ENCODE results near the gene ZNF417. TPM values are rescaled to one million over a fixed set of nuclear protein-coding genes. Genes with fewer than 3 reads are reported as not detected.
"Not testable (repeated sequence)": the region's sequence is repeated elsewhere in the genome, so short reads cannot be mapped to it uniquely, and the experiment has no call there.

ZNF417 gene
- polyA plus RNA-seq, 2 of the 4 experiments (the other 2 are of a cell fraction) = 5.9 to 8.0 TPM

DNA sequence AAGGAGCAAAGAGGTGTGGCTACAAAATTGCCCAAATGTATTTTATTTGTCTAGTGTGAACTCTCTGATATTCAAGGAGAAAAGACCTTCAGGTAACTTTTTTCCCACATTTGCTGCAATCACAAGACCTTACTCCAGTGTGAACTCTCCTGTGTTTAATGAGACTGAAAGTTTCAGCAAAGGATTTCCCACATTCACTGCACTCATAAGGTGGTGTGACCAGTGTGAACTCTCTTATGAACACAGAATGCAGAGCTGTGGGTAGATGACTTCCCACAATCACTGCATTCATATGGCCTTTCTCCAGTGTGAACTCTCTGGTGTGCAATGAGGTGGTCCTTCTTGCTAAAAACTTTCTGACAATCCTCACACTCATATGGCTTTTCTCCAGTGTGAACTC is 43.9 kb downstream of the ZNF417 start:
- ATAC-seq (no peak), DNase-seq (ENCODE audit: low read depth in 1 of 2, low spot score in 1 of 2) (no peak), FAIRE-seq (no peak)
- Histone ChIP-seq H3K4me2 (no peak overlapping the region), H3K4me3 (no peak overlapping the region), H3K9me3 (peaks cover 89% of the 10 kb centered on the region), H3K4me1 (no peaks in the 10 kb centered on the region), H3K27ac (no peak overlapping the region)
- CTCF ChIA-PET = interaction anchor here (1.2 kb wide), 1 partner anchor 12 kb away, joined by 4 read pairs; no protein-coding TSS in a partner anchor
- TF ChIP-seq RCOR1 (IDR thresholded peaks at IDR 0.05; ENCODE audit: low read depth, low read length) = no peak
- POLR2A ChIA-PET = no interaction called here

DNA sequence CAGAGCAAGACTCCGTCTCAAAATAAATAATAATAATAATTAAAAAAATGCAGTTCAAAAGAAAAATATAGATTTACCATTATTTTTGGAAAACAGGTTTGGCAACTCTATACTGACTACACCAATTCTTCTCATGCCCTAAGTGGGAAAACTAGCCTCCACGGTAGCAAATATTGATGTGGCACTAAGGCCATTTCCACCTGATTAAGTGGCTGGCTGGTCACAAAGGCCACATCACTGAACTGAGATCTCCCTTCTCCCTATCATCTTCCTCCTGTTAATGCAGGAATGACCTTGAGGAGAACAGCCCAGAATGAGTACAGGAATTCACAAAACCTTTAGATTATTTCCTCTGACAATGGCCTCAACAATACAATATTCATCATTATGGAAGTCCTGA is 46.2 kb downstream of the ZNF417 start:
- DNase-seq (ENCODE audit: low read depth in 1 of 2, low spot score in 1 of 2) (no peak), ATAC-seq (no peak), FAIRE-seq (no peak)
- POLR2A ChIA-PET = no interaction called here
- Histone ChIP-seq H3K4me2 (no peak overlapping the region), H3K9me3 (peaks cover 92% of the 10 kb centered on the region), H3K4me1 (no peaks in the 10 kb centered on the region), H3K4me3 (no peak overlapping the region), H3K27ac (no peak overlapping the region)
- TF ChIP-seq RFX5 (IDR thresholded peaks at IDR 0.05) (no peak), JUNB (IDR thresholded peaks at IDR 0.05) (no peak), CBX2 (IDR thresholded peaks at IDR 0.05; ENCODE audit: borderline replicate concordance, low read depth) (no peak), EHMT2 (IDR thresholded peaks at IDR 0.05; ENCODE audit: low read depth) (no peak), RNF2 (IDR thresholded peaks at IDR 0.05; ENCODE audit: borderline replicate concordance, low read depth) (no peak), MAFK (IDR thresholded peaks at IDR 0.05; ENCODE audit: partially characterized antibody) (no peak), HEYL (CRISPR knock-in tag; IDR thresholded peaks at IDR 0.05) (no peak), NPAS2 (CRISPR knock-in tag; IDR thresholded peaks at IDR 0.05; ENCODE audit: borderline replicate concordance) (no peak)
- TF ChIP-seq, protein P1, sequence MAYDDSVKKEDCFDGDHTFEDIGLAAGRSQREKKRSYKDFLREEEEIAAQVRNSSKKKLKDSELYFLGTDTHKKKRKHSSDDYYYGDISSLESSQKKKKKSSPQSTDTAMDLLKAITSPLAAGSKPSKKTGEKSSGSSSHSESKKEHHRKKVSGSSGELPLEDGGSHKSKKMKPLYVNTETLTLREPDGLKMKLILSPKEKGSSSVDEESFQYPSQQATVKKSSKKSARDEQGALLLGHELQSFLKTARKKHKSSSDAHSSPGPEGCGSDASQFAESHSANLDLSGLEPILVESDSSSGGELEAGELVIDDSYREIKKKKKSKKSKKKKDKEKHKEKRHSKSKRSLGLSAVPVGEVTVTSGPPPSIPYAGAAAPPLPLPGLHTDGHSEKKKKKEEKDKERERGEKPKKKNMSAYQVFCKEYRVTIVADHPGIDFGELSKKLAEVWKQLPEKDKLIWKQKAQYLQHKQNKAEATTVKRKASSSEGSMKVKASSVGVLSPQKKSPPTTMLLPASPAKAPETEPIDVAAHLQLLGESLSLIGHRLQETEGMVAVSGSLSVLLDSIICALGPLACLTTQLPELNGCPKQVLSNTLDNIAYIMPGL (CRISPR knock-in tag; IDR thresholded peaks at IDR 0.05; ENCODE audit: borderline replicate concordance) = no peak
- TF ChIP-seq, protein P2, sequence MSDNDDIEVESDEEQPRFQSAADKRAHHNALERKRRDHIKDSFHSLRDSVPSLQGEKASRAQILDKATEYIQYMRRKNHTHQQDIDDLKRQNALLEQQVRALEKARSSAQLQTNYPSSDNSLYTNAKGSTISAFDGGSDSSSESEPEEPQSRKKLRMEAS (IDR thresholded peaks at IDR 0.05) = no peak
- TF ChIP-seq, protein P3, sequence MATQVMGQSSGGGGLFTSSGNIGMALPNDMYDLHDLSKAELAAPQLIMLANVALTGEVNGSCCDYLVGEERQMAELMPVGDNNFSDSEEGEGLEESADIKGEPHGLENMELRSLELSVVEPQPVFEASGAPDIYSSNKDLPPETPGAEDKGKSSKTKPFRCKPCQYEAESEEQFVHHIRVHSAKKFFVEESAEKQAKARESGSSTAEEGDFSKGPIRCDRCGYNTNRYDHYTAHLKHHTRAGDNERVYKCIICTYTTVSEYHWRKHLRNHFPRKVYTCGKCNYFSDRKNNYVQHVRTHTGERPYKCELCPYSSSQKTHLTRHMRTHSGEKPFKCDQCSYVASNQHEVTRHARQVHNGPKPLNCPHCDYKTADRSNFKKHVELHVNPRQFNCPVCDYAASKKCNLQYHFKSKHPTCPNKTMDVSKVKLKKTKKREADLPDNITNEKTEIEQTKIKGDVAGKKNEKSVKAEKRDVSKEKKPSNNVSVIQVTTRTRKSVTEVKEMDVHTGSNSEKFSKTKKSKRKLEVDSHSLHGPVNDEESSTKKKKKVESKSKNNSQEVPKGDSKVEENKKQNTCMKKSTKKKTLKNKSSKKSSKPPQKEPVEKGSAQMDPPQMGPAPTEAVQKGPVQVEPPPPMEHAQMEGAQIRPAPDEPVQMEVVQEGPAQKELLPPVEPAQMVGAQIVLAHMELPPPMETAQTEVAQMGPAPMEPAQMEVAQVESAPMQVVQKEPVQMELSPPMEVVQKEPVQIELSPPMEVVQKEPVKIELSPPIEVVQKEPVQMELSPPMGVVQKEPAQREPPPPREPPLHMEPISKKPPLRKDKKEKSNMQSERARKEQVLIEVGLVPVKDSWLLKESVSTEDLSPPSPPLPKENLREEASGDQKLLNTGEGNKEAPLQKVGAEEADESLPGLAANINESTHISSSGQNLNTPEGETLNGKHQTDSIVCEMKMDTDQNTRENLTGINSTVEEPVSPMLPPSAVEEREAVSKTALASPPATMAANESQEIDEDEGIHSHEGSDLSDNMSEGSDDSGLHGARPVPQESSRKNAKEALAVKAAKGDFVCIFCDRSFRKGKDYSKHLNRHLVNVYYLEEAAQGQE (IDR thresholded peaks at IDR 0.05) = no peak
- WGBS (ENCODE audit: missing lambda C conversion rate) = 98% methylated on average over 2 of the region's 2 CpGs
- CTCF ChIA-PET = interaction anchor here (0.6 kb wide), 1 partner anchor 216 kb away, joined by 3 read pairs; no protein-coding TSS in a partner anchor

DNA sequence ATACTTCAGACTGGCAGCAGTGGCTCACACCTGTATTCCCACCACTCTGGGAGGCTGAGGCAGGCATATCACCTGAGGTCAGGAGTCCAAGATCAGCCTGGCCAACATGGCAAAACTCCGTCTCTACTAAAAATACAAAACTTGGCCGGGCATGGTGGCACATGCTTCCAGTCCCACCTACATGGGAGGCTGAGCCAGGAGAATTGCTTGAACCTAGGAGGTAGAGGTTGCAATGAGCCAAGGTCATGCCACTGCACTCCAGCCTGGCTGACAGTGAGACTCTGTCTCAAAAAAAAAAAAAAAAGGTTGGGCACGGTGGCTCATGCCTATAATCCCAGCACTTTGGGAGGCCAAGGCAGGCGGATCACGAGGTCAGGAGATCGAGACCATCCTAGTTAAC is 46.7 kb downstream of the ZNF417 start:
- H3K27ac ChIP-seq; ATAC-seq; H3K4me1 ChIP-seq; H3K4me3 ChIP-seq; H3K4me2 ChIP-seq; POLR2A ChIA-PET; DNase-seq (ENCODE audit: low read depth in 1 of 2, low spot score in 1 of 2); FAIRE-seq: not testable (repeated sequence)
- 96% methylated on average over 6 of the region's 6 CpGs for WGBS (ENCODE audit: missing lambda C conversion rate)
- CTCF ChIA-PET = interaction anchor here (0.6 kb wide), 1 partner anchor 217 kb away, joined by 3 read pairs; no protein-coding TSS in a partner anchor
- peaks cover 96% of the 10 kb centered on the region for H3K9me3 ChIP-seq

DNA sequence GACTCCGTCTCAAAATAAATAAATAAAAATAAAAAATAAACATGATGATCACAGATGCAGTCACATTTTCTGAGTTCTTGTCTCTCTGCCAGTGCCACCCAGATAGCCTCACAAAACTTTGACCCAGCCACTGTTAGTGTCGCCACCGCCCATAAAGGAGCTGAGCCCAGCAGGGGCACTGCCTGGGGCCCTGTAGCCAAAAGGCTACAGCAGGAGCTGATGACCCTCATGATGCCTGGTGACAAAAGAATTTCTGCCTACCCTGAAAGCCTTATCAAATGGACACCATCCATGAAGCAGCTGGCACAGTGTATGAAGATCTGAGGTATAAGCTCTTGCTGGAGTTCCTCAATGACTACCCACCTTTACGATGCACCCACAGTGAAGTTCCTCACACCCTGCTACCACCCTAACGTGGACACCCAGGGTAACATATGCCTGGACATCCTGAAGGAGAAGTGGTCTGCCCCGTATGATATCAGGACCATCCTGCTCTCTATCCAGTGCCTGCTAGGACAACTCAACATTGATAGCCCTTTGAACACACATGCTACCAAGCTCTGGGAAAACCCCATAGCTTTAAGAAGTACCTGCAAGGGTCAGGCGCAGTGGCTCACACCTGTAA is 48.4 kb downstream of the ZNF417 start:
- ChIA-PET POLR2A (no interaction called here), CTCF (interaction anchor here (0.9 to 1.5 kb wide), 2 partner anchors 29 to 116 kb away, joined by 3 to 4 read pairs; no protein-coding TSS in a partner anchor)
- no peak for FAIRE-seq

More for the DNA sequence above, 48.4 kb downstream of the ZNF417 start:
- Histone ChIP-seq H3K27ac (no peak overlapping the region), H3K4me2 (no peak overlapping the region), H3K4me3 (no peak overlapping the region), H3K9me3 (peaks cover 97% of the 10 kb centered on the region), H3K4me1 (no peaks in the 10 kb centered on the region)
- DNase-seq (ENCODE audit: low read depth in 1 of 2, low spot score in 1 of 2) = no peak
- no peak; a peak in 1 of 6 replicates for ATAC-seq
- WGBS (ENCODE audit: missing lambda C conversion rate) = 87% methylated on average over 7 of the region's 7 CpGs
- TF ChIP-seq TFCP2L1 (CRISPR knock-in tag; IDR thresholded peaks at IDR 0.05) (no peak), SREBF2 (IDR thresholded peaks at IDR 0.05) (no peak), NPAS2 (CRISPR knock-in tag; IDR thresholded peaks at IDR 0.05; ENCODE audit: borderline replicate concordance) (no peak), POLR2A (IDR thresholded peaks at IDR 0.05; ENCODE audit: low read length) (no peak), KDM5A (IDR thresholded peaks at IDR 0.05) (no peak), EHF (CRISPR knock-in tag; IDR thresholded peaks at IDR 0.05) (no peak)
- TF ChIP-seq, protein P4, sequence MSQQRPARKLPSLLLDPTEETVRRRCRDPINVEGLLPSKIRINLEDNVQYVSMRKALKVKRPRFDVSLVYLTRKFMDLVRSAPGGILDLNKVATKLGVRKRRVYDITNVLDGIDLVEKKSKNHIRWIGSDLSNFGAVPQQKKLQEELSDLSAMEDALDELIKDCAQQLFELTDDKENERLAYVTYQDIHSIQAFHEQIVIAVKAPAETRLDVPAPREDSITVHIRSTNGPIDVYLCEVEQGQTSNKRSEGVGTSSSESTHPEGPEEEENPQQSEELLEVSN (IDR thresholded peaks at IDR 0.05; ENCODE audit: borderline replicate concordance, low read depth) = no peak
- TF ChIP-seq, protein P2 (IDR thresholded peaks at IDR 0.05) = no peak

Measured in A549 (cell line).